ENCODE results near the gene REEP1.

The REEP1 gene, protein sequence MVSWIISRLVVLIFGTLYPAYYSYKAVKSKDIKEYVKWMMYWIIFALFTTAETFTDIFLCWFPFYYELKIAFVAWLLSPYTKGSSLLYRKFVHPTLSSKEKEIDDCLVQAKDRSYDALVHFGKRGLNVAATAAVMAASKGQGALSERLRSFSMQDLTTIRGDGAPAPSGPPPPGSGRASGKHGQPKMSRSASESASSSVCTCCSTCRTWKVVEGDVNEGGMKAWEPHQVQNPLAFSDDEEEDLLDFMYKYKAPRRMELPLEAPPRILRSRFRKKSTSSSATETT

DNA sequence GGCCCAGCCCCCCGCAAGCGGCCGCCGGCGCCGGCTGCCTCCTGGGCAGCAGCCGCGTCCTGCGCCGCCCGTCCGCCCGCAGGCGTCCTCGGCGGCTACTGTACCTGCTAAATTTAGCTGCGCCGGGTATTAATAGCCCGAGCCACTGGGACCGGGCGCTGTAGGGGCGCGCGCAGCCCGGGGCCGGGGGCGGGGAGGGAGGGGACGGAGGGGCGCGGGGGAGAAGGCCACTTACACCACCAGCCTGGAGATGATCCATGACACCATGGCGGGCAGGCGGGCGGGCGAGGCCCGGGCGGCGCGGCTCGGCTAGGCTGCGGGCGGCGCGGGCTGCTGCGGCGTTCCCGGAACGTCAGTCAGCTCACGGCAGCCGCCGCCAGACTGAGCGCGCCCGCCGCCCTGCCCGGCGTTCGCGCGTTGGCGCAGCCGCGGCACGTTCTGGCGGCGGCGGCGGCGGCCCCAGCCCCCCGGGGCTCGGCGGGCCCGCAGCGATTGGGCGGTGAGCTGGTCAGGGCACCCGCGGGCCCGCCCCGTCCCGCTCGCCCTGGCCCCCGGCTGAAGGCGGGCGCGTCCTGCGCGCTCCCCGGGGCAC is at the start of gene REEP1:
Gene REEP1, minus strand, starts transcription at position 383 of the 592 bp plus-strand sequence. Its CDS starts 116 bp downstream, at position 267.
- DNase-seq, result peak in 1 of 4 experiments; percentile 5

DNA sequence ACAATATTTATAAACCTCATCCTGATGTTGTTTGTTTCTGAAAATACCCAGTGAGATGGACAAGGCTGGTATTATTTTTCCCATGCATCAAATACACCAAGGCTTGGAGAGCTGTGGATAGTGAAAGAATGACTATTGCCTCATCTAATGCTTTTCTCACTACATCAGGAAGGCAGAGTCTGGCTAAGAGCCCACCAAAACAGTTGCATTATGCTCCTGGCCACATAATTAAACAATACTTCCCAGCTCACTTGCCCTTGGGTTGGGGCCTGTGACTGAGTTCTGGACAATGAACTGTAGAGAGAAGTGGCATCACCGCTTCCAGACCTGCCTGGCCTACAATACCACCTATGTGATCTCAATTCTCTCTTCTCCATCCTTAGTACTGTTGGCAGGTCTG is 46.4 kb upstream of the REEP1 start:
- DNase-seq, result no peak

DNA sequence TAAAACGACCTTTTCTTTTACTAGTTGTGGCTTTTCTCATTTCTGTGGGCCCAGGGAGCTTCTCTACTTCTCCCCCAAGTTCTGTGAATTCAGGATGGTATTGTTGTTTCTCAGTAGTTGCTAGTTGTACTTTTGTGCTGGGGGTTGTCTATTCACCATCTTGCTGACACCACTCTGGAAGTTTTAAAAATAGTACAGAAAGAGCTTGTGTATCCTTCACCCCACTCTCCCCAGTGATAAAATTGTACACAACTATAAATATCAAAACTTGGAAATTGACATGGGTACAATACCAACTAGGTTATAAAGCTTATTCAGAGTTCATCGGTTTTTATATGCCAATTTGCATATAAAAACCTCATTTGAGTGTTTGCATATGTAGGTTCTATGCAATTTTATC is 45.3 kb upstream of the REEP1 start:
- no peak for DNase-seq

DNA sequence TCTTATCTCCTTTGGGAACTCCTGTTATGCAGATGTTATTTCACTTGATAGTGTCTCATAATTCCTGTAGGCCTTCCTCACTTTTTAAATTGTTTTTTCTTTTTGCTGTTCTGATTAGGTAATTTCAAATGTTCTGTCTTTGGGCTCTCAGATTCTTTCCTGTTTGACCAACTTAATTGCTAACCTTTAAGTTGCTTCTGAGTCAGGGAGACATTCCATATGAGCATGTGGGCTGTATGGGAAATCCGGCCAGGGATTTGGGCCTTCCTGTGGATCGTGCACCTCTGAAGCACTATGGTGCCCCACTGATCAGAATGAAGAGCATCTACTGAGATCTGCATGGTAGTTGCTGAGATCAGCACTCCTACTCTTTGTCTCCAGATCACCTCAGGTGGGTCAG is 44.7 kb upstream of the REEP1 start:
- DNase-seq, result no peak

DNA sequence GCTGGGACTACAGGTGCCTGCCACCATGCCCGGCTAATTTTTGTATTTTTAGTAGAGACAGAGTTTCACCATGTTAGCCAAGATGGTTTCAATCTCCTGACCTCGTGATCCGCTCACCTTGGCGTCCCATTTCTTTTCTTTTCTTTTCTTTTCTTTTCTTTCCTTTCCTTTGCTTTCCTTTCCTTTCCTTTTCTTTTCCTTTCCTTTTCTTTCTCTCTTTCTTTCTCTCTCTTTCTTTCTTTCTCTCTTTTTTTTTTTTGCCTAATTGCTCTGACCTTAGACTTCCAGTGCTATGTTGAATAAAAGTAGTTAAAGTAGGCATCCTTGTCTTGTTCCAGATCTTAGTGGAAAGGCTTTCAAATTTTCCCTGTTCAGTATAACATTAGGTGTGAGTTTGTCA is 41.0 kb upstream of the REEP1 start:
- no peak for DNase-seq

DNA sequence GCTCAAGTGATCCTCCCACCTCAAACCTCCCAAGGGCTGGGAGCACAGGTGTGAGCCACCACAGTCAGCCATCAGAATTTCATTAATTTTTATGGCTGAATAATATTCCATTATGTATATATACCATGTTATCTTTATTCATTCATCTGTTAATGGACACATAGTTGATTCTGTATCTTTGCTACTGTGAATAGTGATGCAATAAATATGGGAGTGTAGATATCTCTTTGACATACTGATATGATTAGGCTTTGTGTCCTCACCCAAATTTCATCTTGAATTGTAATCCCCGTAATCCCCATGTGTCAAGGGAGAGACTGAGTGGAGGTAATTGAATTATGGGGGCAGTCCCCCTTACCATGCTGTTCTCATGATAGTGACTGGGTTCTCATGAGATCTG is 38.2 kb upstream of the REEP1 start:
- no peak for DNase-seq

DNA sequence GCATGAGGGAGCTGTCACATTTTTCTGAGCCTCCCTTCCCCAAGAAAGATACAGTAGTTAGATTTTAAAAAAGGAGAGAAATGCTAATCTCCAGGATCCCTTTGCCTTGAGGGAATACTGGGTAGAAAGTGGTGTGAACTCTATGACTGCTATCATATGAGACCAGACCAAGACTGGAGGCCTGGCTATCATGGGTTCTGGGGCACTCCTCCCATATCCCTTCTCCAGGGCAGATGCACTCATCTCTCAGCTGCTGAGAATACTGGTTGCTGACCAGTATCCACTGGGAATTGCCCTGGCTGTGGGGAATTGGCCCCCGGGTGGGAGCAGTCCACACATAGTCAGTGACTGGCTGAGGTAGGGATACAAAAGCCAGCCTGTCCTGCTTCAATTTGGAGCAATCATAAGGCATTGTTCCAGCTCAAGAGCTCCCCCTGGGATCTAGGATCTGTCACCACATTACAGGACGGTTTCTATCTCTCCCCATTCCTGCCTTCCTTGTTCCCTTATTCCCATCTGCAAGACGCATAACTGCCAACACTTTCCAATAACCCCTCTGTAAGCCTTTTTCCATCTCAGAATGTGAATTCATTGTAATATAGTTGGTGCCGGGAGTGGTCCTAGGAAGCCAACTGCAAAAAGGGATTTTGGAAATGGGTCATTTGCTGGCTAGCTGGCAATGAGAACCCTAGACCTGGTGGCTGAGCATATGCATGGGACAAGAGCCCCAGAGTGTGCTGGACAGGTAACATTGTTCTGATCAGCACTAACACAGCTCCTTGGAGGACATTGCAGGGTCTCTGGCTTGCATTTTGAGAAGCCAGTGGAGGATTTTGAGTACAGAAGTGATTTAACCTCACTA is 35.4 kb upstream of the REEP1 start:
- no peak for DNase-seq

DNA sequence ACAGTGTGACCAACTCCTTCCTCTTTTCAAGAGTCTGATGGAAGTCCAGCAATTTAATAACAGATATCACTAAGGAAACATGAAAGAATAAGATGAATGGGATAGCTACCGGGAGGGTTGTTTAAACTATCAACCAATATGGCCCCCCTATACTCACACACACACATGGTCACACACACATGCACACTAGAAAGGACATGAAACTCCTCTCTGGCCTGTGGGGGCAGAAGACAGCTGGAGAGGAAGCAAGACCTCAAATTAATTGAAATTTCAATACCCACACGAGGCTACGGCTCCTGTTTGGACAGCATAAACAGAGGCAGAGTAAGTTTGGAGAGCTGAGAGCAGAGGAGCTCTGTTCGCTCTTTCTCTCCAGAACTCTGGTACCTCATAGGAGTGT is 34.7 kb upstream of the REEP1 start:
- DNase-seq, result no peak

DNA sequence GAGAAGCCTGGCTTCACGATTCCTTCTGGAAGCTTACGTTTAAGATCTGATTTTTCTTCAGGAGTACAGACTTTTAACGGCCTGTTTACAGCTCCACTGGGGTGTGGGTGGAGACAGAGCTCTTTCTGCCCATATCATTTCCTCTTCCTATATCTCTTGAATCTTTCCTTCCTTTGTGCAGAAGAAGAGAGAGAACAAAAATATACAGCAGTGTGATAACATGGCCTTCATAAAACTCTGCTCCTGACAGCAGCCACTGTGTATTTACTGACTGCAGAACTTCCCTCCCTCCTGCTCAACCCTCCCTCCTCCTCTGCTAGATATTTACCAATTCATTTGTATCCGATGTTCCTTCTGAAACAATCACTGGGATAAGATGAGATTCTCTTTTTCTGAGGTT is 34.1 kb upstream of the REEP1 start:
- DNase-seq, result no peak

DNA sequence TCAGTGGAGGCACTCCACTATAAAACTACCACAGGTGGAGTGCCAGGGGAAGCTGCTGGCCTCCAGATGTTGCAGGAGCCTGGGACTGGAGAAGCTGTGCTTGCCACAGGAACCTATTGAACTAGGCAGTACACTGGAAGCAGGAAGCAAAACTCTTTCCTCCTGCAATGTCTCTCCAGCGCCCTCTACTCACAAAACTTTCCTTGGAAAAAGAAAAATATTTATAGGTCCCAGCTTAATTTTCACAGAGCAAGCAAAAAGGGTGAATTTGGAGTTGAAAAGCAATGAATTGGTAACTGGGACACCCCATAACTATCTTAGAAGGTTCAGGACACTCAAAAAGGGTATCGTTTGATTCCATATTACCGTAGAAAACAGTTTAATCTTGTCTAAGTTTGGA is 33.2 kb upstream of the REEP1 start:
- DNase-seq, result no peak

DNA sequence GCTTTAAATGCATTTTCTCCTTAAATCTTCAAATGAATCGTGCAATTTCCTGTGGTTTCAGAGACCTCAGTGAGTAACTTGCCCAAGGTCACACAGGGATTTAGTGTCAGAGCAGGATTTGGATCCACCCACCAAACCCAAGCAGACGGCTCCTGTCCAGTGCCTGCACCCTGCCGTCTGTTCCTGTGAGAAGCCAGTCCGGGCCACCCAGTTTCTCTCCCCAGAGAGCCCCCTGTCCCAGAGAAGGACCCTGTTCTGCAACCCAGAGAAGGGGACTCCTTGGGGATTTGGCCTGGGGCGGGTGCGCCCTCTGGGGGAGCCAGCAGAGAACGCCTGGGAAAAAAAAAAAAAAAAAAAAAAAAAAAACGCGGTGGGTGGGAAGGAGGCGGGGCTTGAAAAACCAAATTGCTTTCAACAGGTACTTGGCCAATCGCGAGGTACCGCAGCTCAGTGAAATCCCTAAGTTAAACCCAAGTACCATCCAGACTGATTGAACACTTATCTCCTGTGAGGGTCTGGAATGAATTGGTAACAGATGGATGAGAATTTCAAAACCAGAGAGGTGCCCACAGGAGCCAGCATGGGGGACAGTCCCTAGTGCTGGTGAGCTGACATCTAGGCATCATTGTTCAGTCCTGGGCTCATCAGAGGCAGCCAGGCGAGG is 30.9 kb upstream of the REEP1 start:
- DNase-seq, result peak in 1 of 4 experiments; percentile 26

DNA sequence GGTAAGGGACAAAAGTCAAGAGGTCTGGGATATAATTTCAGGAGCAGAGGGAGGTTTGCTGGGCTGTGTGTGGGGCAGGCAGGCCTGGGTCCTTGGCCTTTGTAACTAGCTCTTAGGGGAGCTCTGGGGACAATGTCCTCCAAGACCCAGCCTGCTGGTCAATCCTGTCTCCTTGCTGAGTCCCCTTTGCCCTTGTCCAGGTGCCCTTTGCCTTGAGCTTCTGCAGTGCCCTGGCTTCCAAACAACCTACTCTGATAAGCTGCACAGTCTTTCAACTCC is 30.0 kb upstream of the REEP1 start:
- DNase-seq, result no peak

DNA sequence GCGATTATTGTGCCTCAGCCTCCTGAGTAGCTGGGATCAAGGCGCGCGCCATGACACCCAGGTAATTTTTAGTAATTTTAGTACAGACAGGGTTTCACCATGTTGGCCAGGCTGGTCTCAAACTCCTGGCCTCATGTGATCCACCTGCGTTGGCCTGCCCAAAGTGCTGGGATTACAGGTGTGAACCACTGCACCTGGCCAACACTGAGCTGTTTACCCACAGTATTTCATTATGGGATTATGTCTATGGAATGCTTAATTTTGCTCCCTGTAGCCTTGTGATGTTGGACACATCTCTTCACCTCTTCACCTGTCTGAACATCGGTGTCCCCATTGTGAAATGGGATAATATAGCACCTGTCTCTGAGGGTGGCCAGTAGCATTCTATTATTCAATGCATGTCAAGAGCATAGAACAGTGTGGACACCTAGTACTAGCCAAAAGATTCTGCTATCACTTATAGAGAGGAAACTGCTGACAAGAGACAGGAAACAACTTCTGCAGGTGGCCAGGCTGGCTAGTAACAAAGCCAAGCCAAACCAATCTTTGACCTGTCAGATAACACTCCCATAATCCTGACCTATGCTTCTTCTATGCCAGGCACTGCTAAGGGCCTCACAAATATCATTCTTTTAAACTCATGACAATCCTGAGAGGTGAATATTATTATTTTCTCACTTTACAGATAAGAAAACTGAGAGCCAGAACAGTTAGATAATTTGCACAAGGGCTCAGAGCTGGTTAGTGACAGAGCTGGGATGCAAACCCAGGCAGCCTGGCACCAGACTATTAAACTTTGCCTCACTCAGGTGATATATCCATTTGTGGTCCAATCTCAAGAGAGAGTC is 29.4 kb upstream of the REEP1 start:
- no peak for DNase-seq

DNA sequence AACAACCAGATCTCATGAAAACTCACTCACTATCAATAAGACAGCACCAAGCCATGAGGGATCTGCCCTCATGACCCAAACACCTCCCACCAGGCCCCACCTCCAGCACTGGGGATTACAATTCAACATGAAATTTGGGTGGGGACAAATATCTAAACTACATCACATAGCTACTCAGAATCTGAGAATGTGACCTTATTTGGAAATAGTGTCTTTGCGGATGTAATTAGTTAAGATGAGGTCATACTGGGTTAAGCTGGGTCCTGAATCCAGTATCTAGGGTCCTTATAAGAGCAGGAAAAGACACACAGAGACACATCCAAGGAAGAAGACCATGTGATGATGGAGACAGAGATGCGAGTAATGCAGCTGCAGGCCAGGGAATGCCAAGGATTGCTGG is 27.5 kb upstream of the REEP1 start:
- no peak for DNase-seq

DNA sequence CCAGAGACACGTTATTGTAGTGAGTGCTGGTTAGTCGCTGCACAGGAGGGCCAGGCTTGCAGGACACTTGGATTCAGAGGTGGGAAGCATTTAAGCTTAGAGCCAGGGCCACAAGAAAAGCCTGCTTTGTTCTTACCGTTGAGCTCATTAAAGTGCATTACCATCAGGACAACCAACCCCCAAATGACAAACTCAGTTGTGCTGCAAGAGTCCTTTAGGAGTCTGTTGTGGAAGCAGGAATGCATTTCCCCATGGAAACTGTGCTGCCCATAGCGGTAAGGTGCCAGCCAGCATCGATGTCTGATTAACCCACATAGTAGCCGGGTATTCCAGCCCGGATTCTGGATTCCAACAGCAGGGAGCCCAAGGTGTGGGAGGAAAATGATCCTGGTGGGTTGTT is 23.4 kb upstream of the REEP1 start:
- DNase-seq, result no peak

DNA sequence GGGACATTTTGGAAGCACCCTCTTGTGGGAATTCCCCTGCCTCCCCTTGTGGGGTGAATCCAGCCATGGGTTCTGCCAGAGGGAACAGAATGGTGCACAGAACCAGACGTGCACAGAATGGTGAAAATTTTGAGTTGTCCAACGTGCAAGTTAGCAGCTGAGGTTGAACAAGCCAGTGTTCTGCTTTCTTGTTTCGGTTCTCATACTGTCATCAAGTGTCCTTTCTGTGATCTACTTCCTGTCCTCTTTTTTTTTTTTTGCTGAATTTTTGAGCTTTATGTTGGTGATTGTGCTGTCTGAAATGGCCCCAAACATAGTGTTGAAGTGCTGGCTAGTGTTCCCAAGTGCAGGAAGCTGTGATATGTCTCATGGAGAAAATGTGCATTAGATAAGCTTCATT is 21.5 kb upstream of the REEP1 start:
- DNase-seq, result no peak

DNA sequence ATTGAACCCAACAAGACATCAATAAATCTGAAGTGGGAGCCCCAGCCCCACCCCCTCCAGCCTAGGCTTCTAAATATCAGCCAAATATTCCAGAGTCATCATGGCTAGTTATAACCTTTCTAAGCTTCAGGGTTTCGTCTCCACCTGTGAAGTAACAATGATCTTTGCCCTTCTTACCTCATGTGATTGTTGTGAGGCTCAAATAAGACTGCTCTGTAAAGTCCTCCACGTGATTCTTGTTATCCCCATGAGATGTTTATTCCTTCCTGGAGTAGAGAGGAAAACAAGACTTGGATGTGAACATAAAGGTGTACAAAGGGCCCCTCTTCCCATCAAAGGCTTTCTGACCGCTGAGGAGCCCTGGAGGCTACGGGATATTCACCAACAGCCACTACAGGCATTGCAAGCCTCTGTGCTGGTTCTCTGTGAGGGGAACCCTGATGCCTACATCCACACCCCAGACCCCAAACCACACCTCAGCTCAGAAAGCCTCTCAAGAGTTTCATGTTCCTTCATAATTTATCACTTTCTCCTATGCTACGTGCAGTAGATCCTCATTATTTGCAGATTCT is 20.1 kb upstream of the REEP1 start:
- no peak for DNase-seq

DNA sequence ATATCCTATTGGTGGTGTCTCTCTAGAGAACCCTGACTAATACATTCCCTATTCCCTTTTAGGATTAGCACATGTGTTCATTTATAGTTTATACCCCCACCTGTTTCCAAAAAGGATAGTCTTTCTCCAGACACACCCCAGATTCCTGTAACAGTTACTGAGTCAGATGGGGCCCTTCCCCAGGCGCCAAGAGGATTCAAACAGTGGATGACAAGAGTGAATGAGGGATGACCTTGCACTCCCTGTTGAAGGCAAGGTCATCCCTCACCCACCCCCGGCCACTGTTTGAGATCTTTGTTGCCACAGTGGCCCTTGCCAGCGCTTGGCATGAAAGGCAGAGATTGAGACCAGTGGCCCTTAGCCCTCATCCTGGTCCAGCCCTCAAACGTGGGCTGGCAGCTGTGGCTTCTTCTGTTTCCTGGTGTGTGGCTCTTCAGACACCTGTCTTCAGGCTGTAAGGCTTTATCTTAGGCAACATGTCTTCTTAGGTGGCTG is 15.3 kb upstream of the REEP1 start:
- DNase-seq, result no peak

DNA sequence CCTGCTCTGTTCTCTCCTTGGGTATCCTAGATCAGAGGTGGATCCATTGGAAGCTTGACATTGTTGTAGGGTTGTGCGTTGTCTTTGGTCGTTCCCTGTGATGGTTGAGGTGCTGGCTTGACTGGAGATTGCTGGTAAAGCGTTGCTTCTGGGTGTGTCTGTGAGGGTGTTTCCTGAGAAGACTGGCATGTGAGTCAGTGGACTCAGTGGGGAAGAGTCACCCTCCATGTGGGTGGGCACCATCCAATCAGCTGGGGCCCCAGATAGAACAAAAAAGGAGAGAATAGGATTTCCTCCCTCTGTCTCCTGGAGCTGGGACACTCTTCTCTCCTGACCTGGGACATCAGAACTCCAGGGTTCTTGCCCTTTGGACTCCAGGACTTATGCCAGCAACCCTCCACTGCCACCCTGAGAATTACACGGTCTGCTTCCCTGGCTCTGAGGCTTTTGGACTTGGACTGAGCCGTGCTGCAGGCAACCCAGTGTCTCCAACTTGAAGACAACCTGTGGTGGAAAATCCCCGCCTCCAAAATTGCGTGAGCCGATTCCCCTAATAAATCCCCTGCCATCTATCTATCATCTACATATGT is 14.8 kb upstream of the REEP1 start:
- DNase-seq, result no peak

DNA sequence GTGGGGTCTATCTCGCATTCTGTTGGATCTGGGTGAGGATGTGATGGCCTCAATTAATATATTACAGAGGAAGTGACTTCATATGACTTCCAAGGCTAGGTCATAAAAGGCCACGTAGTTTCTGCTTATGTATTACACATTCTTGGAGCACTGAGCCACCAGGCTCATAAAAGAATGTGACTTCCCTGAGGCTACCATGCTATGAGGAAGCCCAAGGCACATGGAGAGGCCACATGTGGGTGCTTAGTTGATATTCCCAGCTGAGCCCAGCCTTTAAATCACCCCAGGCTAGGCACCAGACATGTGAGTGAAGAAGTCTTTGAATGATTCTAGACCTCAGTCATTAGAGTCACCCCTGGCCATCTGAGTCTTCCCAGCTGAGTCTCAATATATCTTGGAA is 13.3 kb upstream of the REEP1 start:
- DNase-seq, result no peak

DNA sequence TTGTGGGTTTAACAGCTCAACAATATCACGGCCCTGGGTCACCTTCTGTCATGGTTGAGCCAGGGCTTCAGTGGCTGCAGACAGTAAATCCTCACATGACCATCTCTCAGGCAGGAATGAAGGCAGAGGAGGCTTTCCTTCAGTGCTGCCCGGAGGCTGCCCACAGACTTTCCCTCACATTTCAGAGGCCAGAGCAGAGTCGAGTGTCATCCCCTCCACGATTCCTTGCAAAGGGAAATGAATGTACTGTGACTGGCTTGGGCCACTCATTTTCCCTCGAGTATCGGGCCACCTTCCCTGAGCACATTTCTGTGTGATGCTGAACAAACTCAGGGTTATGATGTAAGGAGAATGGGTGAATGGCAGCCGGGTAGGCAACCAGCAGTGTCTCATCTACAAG is 10.0 kb upstream of the REEP1 start:
- no peak for DNase-seq

Measured in activated naive CD4-positive, alpha-beta T cell (primary cell).